AG20443 (cell line): ENCODE measurements around the gene CD300LF.

Source experiments
- DNase-seq: peaks from one replicate; pipeline ENCODE4 v3.0.0; 2012; ENCODE audit warnings: low spot score, mixed read lengths

The CD300LF gene

DNA sequence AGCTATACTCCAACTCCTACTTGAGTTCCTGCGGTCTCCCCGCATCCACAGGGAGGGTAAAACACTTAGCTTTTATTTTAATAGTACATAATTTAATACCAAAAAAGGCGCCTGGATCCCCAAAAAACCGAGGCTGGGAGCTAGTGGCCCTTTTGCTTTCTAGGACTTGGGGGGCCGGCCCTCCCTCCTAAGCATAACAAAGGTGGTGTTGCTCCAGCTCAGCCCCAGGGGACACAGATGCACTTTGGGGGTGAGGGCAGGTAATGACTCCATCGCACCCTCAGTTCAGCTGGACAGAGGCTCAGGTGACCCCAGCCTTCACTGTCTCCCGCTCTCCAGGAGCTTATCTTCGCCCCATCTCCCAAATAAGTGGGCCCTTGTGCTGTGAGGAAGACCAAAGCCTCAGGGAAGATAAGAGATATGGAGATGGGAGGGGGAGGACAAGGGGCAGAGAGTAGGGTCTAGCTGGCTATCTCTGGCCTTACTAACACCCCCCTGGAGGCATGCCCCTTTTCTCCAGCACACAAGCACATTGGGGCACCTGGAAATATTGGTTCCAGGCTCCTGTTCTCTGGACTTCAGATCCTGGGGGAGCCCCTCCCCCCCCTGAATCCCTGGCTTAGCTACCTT is 32.9 kb upstream of the CD300LF start:
- no peak for DNase-seq

DNA sequence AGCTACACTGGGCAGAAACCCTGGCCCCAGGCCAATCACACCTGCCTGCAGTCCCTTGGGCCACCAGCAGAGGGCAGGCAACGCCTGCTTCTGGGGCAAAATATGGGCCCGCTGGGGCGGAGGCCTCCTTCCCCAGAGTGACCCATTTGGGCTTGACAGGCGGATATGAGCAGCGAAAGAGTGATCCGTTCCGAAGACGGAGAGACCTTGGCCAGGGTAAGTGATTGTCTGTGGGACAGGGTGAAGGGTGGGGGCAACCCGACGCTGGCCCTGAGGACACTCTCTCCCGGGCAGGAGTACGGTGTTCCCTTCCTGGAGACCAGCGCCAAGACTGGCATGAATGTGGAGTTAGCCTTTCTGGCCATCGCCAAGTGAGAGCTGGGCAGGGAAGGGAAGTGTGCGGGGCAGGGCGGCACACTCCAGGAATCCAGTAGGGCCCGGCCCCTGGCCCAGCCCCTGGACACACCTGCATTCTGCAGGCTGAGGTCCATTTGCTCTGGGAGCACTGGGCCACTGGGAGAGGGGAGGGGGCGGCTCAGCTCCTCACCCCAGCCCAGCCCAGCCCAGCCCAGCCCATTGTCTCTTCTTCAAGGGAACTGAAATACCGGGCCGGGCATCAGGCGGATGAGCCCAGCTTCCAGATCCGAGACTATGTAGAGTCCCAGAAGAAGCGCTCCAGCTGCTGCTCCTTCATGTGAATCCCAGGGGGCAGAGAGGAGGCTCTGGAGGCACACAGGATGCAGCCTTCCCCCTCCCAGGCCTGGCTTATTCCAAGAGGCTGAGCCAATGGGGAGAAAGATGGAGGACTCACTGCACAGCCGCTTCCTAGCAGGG is 32.2 kb upstream of the CD300LF start:
- DNase-seq: peak; percentile 88

DNA sequence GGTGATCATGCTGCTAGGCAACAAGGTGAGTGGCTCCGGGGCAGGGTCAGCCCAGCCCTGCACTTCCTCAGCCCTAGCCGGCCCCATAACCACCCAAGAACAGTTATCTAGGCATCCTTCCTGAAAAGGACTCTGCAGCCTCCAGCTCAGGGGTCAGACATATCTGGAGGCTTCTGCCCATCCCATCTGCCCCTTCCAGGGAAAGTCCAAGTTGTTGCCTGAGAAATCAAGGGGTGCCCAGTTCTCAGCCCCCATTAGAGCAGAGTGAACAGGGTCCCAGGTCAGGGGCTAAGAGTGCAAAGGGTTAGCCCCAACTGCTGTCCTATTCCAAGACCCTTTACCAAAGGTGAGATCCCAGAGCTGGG is 31.6 kb upstream of the CD300LF start:
- DNase-seq: no peak

DNA sequence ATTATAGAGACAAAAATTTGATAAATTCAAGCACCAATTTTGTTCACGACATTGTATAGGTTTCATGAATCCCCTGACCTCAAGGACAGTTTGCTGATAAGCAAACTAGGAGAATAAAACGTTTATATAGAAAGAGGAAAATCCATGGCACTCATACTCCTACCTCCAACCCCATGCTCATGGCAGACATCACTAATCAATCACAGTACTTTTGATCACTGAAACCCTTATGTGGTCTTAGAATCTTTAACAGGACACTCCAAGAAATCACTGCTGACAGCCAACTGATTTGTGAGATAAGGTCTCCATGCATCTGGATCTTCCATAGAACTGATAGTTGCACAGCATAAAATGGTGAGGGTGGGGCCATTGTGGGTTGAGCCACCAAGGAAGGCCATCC is 31.0 kb upstream of the CD300LF start:
- no peak for DNase-seq

DNA sequence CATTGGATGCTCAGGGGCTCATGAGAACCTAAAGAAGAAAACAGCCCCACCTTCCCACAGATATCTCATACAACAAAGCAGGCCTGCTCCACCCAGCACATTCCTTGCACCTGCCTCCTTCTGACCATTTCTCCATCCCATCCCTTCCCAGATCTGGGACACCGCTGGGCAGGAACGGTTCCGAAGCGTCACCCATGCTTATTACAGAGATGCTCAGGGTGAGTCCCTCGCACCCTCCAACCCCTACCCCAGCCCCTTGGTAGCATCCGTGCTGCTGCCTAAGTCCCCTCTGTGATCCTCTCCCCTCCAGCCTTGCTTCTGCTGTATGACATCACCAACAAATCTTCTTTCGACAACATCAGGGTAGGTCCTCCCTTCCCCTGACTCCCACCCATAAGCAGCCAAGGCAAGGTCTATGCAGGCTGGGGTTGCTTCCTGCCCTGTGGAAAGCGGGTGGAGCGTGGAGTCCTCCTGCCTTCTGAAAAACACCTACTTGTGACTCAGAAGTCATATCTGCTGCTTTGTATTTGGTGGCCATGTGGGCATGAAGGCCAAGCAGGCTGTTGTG is 30.3 kb upstream of the CD300LF start:
- no peak for DNase-seq

DNA sequence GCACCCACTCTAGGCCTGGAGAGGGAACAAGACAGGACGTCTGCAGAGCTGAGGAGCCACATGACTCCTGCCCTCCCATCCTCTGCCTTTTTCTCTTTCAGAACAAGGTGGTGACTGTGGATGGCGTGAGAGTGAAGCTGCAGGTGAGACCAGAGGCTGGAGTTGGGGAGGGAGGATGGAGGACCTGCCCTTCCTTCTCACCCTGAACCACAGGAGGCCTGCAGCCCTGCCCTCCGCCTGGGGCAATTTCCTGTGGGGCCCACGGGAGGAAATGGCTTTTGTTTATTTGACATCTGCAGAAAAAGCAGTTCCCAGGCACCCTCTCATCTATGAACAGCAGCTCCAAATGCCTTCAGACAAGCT is 29.4 kb upstream of the CD300LF start:
- DNase-seq: no peak

DNA sequence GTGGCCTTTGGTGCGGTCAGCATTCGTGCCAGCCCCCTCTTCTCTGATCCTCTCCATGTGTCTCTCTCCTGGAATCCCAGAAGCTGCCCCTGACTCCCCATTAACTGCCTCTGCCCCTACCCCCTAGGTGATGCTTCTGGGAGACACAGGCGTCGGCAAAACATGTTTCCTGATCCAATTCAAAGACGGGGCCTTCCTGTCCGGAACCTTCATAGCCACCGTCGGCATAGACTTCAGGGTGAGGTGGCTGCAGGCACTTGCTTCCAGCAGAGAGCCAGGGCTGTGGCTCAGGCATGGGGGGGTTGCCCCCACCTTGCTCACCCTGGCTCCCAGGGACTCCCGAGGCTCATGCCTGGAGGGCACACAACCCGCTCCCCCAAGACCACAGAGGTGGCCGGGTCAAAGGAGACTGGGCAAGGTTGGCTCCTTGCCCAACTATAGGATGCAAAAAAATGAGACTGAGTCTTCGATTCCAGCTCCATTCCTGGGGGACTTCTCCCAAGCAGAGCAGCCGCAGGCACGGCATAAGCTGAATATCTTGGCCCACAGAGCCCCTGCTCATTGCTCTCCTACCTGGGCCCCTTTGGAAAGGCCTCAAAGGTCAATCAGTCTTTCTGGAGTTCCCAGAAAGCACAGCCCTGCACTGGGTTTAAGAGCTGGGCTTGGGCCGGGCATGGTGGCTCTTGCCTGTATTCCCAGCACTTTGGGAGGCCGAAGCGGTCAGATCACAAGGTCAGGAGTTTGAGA is 28.1 kb upstream of the CD300LF start:
- no peak for DNase-seq

DNA sequence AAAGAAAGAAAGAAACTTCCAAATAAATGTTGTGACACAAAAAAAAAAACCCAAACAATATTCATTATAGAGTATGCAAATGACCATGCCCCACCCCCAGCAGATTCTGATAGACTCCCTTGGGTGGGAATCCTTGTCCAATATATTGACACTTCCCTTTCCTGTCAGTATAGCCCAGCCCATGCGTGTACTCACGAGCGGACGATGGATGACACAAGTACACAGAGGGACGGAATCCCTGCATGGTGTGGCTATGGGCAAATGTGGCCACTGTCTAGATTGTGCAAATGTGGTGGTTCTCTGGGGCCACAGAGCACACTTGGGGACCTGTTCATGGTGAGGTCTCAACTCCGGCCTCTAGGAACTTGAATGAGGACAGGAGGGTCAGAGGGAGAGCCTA is 27.4 kb upstream of the CD300LF start:
- DNase-seq: no peak

DNA sequence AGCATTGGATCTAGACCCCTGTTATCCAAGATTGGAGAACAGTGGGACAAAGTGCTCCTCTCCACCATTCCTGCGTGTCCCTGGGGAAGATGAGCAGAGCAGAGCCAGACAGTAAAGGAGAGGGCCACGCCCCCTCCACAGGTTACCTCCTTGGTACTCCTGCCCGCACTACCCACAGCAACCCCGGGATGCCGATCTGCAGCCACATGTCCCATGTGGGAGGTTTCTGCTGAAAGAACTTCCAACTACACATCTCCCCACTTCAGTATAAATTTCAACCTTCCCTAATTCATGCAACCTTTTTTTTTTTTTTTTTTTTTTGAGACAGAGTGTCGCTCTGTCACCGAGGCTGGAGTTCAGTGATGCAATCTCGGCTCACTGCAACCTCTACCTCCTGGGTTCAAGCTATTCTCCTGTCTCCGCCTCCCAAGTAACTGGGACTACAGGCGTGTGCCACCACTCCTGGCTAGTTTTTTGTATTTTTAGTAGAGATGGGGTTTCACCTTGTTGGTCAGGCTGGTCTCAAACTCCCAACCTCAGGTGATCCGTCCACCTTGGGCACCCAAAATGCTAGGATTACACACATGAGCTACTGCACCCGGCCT is 26.6 kb upstream of the CD300LF start:
- DNase-seq: no peak

DNA sequence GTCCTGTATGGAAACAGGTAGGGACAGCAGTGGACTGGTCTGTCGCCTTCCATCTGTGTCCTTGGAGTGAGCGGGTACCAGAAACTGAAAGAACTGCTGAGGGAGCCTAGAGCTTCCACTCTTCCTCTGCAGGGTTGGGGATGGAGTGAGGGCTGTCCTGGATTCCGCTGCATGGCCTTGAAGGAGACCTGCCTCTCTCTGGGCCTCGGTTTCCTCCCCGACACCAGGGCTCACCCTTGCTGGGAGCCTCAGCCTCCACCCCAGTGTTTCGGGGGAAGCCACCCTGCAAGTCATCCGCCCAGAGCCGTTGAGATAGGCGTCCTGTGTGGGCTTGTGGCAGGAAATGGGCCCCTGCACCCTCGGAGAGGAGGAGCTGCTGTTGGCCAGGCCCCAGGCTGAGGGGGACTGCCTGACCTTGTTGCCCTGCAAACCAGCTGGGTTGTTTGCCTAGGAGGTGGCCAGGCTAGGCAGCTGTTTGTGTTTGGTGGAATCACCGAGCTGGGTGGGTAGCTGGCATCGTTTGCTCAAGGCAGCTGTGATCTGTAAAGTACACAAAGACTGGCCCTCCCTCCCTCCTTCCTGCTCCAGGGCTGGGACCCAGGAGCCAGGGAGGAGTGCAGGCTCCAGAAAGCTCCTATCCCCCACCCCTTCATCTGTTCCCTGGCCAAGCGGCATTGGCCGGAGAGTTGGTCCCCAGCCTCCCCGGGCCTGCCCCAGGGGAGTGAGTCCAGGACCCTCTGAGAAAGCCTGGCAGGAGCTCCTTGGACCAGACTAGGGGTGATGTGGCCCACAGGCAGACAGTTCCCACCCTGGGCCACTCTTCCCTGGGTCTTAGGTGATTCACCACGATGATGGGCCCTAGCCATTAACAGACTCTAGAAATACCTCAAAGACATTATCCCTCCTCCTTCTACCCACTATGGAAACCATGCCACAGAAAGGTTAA is 25.6 kb upstream of the CD300LF start:
- no peak for DNase-seq

DNA sequence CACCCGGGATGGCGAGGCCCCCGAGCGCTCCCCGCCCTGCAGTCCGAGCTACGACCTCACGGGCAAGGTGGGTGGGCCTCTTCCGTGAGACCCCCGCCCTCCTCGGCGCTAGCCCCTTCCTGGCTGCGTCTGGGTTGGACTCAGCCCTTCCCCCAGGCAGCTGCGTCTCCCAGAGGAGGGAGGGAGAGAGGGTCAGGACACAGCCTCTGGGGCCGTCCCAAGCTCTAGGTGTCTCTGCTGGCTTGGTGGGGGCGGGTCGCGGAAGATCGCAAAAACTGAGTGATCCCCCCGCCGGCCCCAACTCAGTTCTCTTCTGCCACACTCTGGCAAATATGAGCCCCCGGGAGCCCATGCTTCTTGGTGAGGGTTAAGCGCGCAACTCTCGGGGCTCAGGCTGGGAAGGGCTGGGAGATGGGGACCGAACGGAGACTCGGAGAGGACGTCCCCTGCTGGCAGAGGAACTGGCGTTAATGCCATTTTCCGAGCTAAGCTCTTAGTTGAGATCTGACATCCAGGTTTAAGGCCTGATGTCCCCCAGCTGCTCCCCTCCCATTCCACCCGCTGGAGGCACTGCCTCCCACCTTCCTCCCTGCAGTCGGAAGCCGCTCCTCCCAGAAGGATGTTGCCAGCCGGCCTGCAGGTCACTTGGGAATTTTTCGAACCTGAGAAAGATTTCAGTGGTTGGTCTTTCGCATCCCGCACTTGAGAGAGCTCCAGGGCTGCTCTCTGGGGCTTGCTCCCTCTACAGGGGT is 24.8 kb upstream of the CD300LF start:
- peak; percentile 45 for DNase-seq

DNA sequence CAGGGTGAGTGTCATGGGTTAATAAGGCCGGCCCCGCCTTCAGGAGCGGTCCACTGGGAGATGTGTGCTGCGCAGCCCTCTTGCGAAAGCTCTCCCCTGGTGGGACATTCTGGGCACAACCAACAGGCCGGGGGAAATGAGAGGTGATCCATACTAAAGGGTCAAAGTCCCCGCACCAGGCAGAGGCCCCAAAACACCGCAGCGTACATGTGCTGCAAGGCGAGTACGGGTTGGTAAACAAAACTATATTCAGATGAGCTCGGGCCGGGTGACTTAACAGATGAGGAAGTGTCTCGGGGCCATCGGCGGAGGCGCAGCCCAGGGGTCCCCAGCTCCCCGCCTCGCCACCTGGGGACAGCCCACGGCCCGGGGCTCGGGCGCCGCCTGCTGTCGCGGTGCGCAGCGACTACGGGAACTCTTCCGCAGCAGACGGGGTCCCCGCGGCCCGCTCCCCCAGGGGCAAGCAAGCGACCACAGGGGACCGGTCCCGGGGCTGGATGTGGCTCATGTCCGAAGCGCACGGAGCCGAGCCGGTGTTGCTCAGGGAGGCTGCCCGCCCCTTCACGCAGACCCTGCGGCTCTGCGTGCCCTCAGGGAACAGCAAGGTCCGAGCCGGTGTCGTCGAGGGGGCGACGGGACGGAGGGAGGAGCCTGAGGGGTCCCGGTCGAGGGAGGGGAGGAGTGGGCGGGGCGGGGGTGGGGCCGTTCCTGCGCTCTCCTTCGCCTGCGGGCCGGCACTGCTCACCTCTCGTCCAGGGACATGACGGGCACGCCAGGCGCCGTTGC is 24.0 kb upstream of the CD300LF start, which contains the start of gene RAB37:
TSS of gene RAB37 (plus strand) at position 744 of the 786 bp plus-strand sequence. CDS start at position 761, 17 bp downstream.
- peak; percentile 40 for DNase-seq

DNA sequence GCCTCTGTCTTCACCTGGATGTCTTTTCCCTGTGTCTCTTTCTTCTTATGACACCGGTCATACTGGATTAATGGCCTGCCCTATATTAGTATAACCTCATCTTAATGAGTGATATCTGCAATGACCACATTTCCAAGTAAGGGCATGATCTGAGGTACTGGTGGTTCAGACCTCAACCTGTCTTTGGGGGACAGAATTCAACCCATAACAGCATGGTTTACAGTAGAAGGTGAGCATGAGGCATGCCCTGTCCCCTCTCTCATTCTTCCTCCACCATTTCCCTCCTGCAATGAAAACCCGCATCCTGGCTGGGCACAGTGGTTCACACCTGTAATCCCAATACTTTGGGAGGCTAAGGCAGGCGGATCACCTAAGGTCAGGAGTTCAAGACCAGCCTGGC is 21.5 kb upstream of the CD300LF start:
- DNase-seq: no peak

DNA sequence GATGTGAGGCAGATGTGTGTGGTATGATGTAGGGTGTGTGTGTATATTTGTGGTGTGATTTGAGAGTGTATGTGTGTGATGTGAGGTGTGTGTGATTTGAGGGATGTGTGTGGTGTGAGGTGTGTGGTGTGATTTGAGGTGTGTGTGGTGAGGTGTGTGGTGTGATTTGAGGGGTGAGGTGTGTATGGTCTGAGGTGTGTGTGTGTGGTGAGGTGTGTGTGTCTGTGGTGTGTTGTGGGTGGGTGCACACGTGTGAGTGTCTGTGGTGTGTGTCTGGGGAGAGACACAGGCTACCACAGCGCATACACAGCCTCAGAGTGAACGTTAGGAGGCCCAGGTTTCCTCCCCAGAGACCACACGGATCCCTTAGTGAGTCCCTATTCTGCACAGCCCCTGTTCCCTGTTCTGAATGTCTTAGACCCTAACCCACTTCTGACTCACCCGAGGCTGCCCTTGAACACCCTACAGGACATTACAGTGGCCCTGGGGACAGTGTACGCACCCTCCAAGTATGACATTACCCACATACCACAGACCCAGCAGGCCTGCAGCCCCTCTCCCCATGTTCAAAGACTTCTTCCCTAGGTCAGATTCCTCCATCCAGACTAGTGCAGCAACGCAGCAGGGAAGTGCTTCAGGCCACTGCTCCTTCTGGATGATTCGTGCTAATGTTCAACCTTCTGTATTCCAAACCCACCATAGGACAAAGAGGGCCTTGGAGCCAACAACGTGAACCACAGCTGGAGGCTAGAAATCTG is 20.8 kb upstream of the CD300LF start:
- no peak for DNase-seq

DNA sequence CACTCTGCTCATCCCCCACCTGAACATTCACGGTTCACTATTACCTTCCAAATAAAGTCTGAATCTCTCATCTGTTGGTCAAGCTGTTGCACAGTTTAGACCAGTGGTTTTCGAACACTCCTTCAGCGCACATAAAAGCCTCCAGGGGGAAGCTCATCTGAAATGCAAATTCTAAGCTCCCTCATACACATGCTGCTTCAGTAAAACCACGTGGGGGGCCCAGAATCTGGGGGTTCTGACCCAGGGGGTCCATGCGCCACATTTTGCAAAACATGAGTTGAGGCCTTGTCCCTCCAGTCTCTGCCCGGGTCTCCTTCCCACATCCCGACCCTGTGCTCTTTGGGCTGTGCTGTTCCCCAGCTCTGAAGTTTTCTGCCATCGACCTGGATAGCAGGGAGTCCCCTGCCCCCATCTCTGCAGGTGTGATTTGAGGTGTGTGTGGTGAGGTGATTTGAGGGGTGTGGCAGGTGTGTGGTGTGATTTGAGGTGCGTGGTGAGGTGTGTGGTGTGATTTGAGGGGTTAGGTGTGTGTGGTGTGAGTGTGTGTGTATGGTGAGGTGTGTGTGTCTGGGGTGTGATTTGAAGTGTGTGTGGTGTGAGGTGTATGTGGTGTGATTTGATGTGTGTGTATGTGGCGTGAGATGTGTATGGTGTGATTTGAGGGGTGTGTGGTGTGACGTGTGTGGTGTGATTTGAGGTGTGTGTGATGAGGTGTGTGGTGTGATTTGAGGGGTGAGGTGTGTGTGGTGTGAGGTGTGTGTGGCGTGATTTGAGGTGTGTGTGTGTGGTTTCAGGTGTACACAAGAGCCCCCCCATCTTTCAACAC is 19.5 kb upstream of the CD300LF start:
- DNase-seq: no peak

DNA sequence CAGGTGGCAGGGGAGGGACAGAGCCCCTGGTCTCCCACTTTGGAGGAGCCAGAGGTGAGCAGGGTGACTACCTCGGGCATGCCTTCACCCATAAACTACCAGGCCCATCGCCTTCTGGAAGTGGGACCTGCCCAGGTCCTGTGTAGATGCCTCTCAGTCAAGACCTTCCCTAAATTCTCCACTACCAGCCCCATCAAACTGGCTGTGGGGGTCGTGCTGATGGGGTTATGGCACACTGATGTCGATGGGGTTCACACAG is 18.6 kb upstream of the CD300LF start:
- no peak for DNase-seq

DNA sequence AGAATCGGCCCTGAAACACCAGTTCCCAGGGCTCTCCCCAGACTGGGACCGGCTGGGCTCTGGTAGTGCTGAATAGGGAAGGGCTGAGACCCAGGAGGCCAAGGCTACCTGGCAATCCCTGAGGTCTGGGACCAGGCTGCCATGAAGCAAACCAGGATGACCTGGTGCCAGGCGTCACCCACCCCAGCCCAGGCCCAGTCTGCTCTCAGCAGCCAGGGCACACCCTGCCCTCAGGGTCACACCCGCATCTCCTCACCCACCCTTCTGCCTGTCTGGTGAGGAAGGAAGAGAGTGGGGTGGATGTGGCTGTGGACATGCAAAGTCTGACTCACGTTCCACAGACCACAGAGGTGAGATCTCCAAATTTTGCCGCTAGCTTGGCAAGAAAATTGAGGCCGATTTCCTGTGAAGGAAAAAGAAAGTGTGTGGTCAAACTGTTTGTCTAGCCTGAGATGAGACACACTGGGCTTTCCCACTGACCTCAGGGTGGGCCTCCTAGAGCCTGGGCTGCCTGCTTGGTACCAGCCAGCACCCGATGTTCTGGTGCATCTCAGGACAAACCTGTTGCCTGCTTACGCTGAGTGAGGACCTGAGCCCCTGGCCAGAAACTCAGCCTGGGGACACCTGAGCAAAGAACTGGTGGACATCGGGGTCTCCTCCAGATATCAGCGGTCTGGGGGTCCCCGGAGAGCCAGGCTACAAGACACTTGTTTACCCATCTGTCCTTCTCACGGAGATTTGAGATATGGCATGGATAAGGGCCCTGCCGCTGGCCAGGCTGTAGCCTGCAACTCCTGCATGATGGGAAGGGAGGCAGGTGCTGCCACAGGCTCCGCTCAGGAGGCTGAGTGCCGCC is 18.0 kb upstream of the CD300LF start:
- no peak for DNase-seq
